NCI-H748 (cell line): ENCODE data around the gene SLC25A47.
A peak's percentile ranks its signal among the peaks of the same experiment; 100 is the strongest.
"Not testable (repeated sequence)": the region's sequence is repeated elsewhere in the genome, so short reads cannot be mapped to it uniquely, and the experiment has no call there.

Experiments
- DNase-seq: peaks from one replicate; lab custom pipeline; 2025; ENCODE audit not compliant: unreplicated experiment; lab: John Stamatoyannopoulos, UW

Gene SLC25A47

DNA sequence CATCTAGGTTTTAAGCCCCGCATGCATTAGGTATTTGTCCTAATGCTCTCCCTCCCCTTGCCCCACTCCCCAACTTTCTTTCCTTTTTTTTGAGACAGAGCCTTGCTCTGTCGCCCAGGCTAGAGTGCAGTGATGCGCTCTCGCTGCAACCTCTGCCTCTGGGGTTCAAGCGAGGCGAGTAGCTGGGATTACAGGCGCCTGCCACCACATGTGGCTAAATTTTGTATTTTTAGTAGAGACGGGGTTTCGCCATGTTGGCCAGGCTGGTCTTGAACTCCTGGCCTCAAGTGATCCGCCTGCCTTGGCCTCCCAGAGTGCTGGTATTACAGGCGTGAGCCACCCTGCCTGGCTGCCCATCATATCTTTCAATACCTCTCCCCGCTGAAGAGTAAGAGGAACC lies 19.7 kb downstream of the SLC25A47 start:
- not testable (repeated sequence) for DNase-seq

DNA sequence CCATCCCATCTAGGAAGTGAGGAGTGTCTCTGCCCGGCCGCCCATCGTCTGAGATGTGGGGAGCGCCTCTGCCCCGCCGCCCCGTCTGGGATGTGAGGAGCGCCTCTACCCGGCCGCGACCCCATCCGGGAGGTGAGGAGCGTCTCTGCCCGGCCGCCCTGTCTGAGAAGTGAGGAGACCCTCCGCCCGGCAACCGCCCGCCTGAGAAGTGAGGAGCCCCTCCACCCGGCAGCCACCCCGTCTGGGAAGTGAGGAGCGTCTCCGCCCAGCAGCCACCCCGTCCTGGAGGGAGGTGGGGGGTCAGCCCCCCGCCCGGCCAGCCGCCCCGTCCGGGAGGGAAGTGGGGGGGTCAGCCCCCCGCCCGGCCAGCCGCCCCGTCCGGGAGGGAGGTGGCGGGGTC lies 21.5 kb downstream of the SLC25A47 start:
- DNase-seq, result not testable (repeated sequence)

GRCh38 chr14:100345711-100346110 lies 22.6 kb downstream of the SLC25A47 start:
- peak; percentile 76 for DNase-seq

DNA sequence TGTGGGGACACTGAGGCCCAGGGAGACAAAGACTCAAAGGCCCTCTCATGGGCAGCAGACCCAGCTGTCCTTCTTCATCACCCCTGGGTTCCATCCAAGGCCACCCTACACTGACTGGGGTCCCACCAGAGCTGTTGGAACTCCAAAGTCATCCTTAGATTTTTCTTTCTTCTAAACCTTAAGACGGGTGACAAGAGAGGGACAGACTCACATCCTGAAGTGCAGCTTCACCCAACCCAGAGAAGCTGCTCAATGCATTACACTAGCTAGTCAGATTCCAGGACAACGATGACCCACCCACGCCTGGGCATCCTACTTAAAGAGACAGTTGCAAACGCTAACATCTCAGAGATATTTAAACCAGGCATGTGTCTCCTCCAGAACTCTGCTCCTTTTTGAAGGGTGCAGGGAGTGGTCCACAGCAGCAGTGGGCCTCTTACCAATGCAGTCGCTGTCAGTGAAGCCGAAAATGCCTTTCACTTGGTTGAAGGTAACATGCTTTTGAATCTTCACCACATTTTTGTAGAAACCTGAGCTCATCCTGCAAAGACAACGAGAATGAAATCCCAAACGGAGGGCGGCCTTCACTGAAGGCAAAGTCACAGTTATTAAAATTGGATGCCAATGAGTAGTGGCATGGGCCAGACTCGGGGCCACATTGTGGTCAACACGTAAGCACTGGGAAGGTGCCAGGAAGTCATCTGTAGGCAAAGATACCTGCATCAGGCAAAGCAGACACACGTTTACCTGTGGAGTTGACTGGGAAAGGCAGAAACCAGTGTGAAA lies 23.4 kb downstream of the SLC25A47 start:
- no peak for DNase-seq

DNA sequence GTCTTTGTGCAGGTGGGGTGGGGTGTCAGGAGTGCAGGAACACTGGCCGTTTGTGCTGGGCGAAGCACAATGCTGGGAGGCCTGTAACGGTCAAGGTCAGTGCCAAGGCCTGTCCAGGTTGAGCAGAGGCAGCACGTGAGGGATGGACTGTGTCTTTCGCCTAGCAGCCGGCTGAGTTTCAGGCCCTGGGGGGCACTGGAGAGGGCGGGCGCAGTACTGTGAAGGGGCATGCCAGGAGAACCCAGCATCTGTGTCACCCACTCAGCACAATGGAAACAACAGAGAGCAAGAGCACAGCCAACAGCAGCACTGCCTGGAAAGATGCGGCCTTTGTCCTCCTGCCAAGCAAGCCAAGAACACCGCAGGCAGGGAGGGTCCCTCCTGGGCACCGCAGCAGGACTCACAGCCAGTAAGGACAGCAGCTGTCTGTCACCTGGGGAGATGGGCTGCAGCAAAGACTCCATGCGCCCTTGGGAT lies 25.2 kb downstream of the SLC25A47 start:
- peak; percentile 57 for DNase-seq

- DNase-seq, result peak; percentile 97
These were observed 25.9 kb downstream of the SLC25A47 start for GRCh38 chr14:100348784-100349685.

GRCh38 chr14:100350276-100350926 lies 27.3 kb downstream of the SLC25A47 start:
- DNase-seq, result no peak

DNA sequence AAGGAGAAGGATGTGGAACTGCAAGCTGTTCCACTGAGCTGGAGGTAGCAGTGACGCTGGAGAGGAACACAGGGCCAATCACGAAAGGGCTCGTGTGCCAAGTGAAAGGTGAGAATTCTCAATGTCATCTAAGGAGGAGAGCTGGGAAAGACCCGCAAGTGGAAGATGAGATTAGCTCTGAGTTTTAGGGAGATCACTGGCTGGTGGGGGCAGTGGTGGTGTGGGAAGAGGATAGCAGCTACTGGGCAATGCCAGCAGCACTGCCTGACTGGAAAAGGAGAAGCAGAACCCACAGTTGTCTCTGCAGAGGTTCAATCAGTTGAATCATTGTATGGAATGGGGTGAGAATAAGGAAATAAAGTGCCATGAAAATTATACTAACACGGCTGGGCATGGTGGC lies 27.8 kb downstream of the SLC25A47 start:
- DNase-seq, result no peak

DNA sequence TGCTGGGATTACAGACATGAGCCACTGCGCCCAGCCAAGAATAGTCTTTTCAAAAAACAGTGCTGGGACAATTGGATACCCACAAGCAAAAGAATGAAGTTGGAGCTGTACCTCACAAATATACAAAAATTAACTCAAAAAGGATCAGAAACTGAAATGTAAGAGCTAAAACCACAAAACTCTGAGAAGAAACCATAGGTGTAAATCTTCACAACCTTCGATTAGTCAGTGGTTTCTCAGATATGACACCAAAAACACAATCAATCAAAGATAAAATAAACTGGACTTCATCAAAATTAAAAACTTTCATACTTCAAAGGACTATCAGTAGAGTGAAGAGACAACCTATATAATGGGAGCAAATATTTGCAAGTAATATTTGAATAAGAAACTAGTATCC lies 35.3 kb downstream of the SLC25A47 start:
- DNase-seq, result no peak

GRCh38 chr14:100359111-100359510 lies 36.0 kb downstream of the SLC25A47 start:
- DNase-seq, result no peak

DNA sequence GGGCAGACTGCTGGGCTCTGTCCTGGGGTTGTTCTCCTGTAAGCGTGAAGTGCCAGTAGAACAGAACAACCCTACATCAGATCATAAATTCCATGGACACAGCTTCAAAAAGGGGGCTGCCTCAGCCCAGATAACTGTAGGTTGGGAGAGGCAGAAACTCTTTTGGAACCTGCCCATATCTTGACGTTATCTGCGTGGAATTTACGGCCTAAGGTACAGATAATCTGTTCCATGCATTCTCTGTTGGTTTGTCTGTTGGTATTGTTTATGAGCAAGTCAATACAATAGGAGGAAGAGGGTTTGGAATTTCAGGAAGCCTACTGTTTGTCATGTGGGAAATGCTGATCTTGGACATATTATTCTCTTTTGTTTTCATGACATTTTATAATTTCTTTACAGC lies 36.7 kb downstream of the SLC25A47 start:
- DNase-seq, result no peak

DNA sequence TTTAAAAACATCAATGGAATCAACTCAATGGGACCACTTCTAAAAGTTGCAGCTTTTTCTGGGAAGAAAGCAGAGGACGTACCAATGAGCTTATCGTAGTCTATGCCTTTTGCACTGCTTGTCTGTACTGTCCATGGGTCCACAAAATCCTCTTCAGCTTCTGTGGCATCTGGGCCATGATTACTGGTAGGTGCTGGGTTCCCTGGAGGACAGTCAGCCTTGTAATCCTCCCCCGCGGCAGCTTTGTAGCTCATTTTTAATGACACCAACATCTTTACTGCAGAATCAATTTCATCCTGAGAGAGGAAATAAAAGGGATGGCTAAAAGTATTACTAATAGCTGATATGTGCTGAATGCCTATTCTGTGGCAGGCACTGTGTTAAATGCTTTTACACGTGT lies 38.5 kb downstream of the SLC25A47 start:
- DNase-seq, result no peak

DNA sequence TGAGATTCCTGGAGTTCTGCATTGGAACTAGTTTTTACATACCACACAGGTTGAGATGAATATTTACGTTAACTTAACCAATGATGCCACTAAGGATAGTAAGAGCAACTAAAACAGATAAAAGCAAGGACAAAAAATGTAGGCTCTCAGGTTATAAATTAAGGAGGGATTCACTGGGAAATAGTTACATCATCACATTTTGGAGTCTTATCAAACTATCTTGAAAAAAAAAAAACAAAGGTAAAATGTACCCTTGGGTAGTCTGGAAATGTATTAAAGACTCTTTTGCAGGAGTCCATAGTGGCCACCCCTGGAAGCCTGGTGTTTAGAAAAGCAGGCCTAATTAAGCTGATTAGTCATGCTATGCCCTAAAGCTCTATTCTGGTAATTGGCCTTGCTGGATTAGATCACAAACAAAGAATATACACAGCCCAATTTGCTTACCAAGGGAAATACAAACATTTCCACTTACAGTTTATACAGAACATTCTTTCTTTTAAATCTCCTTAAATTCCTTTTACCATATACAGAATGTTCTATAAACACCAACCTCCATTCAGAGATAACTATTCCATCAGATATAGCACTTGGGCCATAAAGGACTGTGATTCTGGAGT lies 39.3 kb downstream of the SLC25A47 start:
- DNase-seq, result no peak

DNA sequence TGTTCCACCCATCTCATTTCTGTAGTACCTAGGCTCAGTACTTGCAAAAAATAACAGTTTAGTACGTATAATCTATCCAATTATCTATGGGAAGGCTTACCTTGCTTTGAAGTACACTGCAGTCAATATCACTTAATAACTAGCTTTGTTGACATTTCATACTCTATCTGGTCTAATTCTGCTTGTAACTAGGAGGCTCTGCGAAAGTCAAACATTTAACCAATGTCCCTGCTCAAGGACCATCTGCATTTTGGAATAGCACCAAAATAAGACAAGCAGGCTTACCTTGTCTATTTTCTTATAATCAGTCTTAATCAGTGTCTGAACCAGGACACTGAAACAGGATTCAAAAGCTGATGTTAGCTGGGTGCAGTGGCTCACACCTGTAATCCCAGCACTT lies 39.9 kb downstream of the SLC25A47 start:
- no peak for DNase-seq

DNA sequence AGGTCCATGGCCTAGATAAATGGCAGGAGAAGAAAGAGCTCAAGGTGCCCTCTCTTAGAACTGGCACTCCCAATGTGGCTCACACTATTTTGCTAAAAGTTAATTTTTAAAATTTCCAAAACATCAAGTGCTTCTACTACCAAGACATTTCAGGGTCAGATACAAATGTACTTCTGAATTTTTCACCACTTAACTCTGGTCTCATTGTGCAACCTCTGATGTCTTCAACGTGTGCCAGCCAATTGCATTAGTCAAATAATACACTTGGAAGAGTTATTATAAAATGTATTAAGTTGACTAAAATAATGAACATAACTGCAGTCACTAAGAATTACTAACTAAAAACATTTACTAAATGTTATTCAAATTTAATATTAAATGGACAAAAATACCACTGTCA lies 41.3 kb downstream of the SLC25A47 start:
- DNase-seq, result no peak

DNA sequence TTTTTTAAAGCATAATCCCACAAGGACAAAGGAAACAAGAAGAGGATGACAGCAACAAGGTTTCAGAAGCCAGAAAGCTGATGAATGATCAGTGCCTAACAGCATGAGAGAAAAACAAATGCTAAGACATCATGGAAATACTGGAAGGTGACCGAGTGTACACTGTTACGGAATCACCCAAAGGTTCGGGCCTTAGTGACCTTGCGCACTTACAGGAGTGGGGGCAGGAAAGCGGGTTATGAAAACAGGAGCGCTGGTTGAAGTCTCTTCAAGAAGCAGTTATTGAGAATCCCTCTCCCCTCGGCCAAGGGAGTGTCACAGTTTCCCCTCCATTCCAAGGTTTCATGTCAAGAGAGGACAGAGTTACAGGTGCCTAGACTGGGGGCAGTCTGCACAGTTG lies 42.6 kb downstream of the SLC25A47 start:
- DNase-seq, result no peak

DNA sequence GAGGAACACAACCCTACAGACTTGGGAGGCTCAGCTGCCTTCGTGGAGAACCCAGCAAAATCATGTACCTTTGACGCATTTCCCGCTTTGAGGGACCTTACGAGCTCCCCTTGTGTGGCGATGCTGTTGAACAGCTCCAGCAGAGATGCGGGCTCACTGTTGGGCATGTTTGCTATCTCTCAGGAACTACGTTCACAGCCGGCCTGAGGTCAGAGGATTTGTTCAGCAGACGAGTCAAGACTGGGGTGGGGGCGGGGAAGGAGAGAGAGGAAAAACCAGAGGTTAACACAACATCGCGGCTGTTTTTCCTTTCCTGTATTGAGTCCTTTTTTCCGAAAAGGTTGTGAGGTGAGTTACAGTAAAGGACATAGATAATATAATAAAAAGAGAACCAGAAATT lies 45.9 kb downstream of the SLC25A47 start:
- DNase-seq, result no peak

GRCh38 chr14:100370003-100370402 lies 46.9 kb downstream of the SLC25A47 start:
- DNase-seq, result no peak

DNA sequence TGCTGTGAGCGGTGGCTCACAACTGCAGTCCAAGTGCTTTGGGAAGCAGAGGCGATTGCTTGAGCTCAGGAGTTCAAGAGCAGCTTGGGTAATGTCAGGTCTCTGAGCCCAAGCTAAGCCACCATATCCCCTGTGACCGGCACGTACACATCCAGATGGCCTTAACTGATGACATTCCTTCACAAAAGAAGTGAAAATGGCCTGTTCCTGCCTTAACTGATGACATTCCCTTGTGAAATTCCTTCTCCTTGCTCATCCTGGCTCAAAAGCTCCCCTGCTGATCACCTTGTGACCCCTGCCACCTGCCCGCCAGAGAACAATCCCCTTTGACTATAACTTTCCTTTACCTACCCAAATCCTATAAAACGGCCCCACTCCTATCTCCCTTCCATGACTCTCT lies 48.6 kb downstream of the SLC25A47 start:
- DNase-seq, result no peak

DNA sequence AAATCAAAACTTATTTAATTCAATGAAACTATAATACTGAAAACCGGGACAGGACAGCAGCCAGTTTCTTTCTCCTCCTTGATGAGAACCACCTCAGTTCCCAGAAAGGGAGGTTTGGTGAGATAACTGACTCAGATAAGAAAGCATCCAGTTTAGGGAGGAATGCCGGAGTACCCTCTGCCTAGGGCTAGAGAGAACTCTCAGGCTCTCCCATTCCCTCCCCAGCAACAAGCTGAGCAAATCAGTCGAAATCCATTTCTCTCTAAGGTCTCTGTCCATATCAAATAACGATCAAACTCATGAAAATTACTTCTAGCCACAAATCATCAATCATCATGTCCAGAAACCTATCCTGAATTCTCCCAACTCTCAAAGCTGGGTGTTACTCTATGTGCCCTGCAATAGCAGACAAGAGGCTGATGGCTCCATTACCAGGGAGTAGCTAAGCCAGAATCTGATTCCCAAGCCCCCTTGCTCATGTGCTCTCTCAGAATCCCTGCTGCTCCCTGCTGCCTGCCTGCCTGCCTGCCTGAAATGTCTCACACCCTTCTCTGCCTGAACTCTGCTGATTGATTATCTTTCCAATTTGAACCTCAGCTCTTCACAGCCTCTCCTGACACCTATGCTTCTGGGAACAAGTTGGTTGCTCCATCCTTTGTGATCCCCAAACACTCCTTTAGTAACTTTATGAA lies 49.4 kb downstream of the SLC25A47 start:
- no peak for DNase-seq

DNA sequence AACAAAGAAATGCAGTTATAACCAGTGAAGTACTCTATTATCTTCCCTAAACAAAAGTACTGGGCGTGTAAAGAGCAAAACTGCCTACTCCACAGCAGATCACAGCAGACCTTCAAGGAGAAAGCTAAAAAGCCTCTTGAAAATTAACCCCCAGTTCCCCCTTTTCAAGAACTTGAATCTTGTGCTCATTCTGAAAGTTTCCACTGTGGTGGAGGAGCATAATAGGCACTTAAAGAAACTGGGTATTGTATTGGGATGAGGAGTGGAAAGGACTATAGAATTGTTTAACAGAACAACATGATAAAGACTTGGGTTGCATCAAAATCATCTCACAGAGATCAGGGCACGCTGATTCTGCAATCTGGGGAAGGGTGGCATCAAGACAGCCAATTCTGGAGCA lies 51.1 kb downstream of the SLC25A47 start:
- no peak for DNase-seq
